ENCODE data around the gene TTC3.
"Not testable (repeated sequence)": the region's sequence is repeated elsewhere in the genome, so short reads cannot be mapped to it uniquely, and the experiment has no call there.

TTC3 gene

GRCh38 chr21:37219761-37220432, 146.8 kb downstream of the TTC3 start:
- peak overlapping the region; percentile 78 for H3K27ac ChIP-seq
- TF ChIP-seq ZFX (IDR thresholded peaks at IDR 0.05; ENCODE audit: borderline replicate concordance) (no peak), CTCF (IDR thresholded peaks at IDR 0.05) (no peak)

GRCh38 chr21:37220433-37220980, 147.5 kb downstream of the TTC3 start:
- TF ChIP-seq CTCF (IDR thresholded peaks at IDR 0.05) (no peak; the same call in 1 of the 2 replicates), ZFX (IDR thresholded peaks at IDR 0.05; ENCODE audit: borderline replicate concordance) (no peak)
- peak overlapping the region; percentile 78 for H3K27ac ChIP-seq

GRCh38 chr21:37220981-37221664, 148.1 kb downstream of the TTC3 start:
- no peak for TF ChIP-seq ZFX (IDR thresholded peaks at IDR 0.05; ENCODE audit: borderline replicate concordance)
- TF ChIP-seq CTCF (IDR thresholded peaks at IDR 0.05): peak; percentile 38
- H3K27ac ChIP-seq: peak overlapping the region; percentile 78

- H3K27ac ChIP-seq: not testable (repeated sequence)
These were observed 149.2 kb downstream of the TTC3 start for GRCh38 chr21:37222248-37222647.

- no peak for TF ChIP-seq CTCF (IDR thresholded peaks at IDR 0.05)
- TF ChIP-seq ZFX (IDR thresholded peaks at IDR 0.05; ENCODE audit: borderline replicate concordance): no peak
- H3K27ac ChIP-seq: no peak overlapping the region
These were observed 150.8 kb downstream of the TTC3 start for GRCh38 chr21:37223804-37224345.

- H3K27ac ChIP-seq: no peak overlapping the region
- TF ChIP-seq ZFX (IDR thresholded peaks at IDR 0.05; ENCODE audit: borderline replicate concordance): no peak
- no peak for TF ChIP-seq CTCF (IDR thresholded peaks at IDR 0.05)
These were observed 152.1 kb downstream of the TTC3 start for GRCh38 chr21:37224861-37225839.
